ENCODE results near the gene CPNE6.
A peak's percentile ranks its signal among the peaks of the same experiment; 100 is the strongest.

Gene CPNE6

DNA sequence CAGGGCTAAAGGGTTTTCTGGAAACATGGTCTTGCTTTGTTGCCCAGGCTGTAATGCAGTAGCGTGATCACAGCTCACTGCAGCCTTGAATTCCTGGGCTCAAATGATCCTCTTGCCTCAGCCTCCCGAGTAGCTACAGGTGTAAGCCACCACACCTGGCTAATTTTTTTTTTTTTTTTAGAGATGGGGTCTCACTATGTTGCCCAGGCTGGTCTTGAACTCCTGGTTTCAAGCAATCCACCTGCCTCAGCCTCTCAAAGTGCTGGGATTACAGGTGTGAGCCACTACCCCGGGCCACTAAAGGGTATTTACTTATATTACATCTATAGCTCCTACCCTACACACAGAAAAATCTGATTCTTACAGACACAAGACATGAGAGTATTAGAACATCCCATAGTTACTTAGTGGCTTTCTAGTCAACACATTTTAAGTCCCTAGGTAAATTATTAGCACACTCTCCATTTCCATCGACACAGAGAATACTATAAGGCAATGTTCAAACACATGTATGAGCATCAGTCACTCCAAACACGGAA, 37.0 kb downstream of the CPNE6 start:
- FAIRE-seq = no peak

- no peak for FAIRE-seq
Observed at GRCh38 chr14:24110060-24110459, 38.7 kb downstream of the CPNE6 start.

DNA sequence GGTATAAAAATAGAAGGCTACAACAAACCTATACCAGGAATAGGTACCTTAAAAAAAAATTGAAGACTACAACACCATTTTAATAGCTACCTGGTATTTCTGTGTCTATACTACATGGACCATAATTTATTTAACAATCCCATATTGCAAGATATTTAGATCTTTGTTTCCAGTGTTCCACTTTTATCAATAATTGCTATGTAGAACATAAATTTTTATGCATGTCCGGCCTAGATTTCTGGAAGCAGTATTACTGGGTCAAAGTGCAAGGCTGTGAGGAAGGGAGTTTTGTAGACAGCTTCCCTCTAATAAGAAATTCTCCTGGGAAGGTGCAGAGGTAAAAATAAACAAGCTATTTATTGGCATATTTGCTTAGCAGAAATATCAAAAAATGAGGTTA, 39.2 kb downstream of the CPNE6 start:
- FAIRE-seq = no peak

- no peak for FAIRE-seq
Observed at GRCh38 chr14:24113379-24113800, 42.0 kb downstream of the CPNE6 start.

- FAIRE-seq = no peak
Observed at GRCh38 chr14:24113801-24114531, 42.6 kb downstream of the CPNE6 start.

DNA sequence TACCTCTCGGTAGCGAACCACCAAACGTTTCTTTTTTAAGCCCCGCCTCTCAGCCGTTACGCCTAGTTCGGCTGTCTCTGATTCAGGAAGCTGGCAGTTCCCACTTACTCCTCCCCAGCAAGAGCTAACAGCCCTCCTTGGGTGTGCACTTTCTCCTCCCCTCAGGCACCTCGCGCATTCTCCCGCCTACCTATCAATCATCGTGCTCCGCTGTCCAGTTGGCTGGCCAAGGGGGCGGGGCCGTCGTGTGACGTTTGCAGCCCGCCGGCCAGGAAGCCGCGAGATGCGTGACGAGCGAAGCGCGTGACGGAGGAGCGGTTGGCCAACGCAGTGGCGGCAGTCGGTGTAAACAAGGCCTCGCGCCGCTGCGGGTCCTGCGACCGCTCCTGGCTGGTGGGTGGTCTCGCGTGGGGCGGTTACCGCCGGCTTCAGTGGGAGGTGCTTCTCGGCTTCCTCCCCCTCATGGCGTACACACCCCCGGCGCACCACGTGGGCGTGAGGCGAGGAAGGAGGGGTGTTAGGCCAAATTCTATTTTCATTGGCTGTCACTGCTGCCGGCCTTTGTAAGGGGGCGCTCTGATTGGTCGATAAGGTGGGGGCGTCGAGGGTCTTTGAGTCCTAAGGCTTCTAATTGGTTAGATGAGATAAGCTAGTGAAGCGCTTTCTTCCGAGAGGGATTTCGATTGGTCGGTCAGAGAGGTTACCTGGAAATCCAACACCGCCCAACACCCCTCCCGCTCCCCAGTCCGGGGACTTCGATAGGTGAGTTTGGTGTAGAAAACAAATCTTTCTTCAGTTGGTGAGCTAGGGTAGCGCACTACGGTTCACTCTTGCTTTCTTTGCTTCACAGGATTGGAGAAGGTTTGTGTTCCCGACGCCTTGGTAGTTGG, 43.4 kb downstream of the CPNE6 start, which contains the start of the genes DCAF11 and NRL:
Gene DCAF11, plus strand, starts transcription at position 246 of the 890 bp plus-strand sequence. CDS start 818 bp downstream, outside the sequence.
Gene NRL, minus strand, starts transcription at position 418 of the 890 bp plus-strand sequence. CDS start 32,101 bp downstream, outside the sequence.
- peak; percentile 75 for FAIRE-seq

DNA sequence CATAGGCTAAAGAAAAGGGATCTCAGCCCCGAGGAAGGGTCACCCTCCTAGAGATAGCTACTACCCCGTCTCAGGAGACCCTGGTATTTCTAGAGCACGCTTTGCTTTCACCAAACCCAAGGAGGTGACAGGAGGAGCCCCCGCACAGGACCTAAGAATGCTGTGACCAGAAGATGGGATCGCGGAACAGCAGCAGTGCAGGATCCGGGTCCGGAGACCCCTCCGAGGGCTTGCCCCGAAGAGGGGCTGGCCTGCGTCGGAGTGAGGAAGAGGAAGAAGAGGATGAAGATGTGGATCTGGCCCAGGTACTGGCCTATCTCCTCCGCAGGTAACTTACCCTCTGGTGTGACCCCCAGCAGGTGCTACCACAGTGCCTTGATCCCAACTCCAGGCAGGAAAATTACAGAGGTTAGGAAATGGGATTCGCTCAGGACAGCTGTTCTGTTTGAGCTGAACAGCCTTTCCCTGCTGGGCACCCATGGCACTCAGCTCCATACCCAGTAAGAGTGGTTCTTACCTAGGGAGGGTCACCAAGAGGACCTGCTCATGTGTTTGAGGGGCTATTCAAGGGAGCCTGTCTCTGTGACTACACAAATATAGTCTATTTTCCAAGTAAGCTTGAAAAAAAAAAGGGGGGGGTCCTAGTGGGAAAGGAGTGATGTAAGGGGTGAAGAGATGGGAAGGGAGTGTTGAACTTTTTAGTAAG, 44.2 kb downstream of the CPNE6 start:
- no peak for FAIRE-seq

- no peak for FAIRE-seq
Observed at GRCh38 chr14:24116128-24116814, 44.9 kb downstream of the CPNE6 start.

DNA sequence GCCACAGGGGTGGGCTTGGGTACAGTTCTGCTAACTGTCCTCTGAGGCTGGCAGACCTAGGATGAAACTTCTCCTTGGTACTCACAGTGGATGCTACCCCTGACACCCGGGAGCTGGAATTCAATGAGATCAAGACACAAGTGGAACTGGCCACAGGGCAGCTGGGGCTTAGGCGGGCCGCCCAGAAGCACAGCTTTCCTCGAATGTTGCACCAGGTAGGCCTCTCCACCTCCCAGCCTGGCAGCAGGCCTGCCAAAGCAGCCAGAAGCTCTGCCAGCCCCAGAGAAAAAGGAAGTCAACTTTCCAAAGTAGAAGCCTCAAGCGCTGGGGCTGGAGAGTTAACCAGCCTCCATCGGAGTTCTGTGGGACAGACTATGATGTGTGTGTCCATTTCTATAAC, 45.8 kb downstream of the CPNE6 start:
- FAIRE-seq = no peak

DNA sequence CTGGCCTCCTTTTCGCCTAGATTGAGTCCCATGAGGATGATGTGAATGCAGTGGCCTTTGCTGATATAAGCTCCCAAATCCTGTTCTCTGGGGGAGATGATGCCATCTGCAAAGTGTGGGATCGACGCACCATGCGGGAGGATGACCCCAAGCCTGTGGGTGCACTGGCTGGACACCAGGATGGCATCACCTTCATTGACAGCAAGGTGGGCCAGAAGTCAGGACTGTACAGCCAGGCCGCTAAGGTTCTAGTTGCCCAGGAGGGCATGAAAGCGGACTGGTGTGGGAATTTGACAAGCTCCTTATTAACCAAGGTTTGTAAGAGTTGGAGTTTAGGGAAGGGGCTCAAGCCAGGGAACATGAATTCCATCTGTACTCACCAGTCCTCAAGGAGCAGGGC, 48.3 kb downstream of the CPNE6 start:
- FAIRE-seq = no peak

DNA sequence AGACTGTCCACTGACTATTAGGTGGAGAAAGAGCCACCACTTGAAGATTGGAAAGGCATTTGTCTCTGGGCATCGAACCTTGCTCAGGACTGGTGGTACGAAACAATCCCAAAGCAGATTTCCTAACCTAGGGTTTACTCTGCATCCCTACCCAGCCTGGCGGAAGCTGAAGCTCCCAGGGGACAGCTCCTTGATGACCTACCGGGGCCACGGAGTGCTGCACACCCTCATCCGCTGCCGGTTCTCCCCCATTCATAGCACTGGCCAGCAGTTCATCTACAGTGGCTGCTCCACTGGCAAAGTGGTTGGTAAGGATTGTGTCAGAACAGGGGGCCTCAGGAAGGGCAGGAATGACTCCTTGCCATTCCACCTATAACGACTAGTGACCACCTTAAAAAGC, 49.8 kb downstream of the CPNE6 start:
- FAIRE-seq = no peak

- no peak for FAIRE-seq
Observed at GRCh38 chr14:24122416-24122815, 51.1 kb downstream of the CPNE6 start.

GRCh38 chr14:24122898-24123297, 51.5 kb downstream of the CPNE6 start:
- FAIRE-seq = no peak

DNA sequence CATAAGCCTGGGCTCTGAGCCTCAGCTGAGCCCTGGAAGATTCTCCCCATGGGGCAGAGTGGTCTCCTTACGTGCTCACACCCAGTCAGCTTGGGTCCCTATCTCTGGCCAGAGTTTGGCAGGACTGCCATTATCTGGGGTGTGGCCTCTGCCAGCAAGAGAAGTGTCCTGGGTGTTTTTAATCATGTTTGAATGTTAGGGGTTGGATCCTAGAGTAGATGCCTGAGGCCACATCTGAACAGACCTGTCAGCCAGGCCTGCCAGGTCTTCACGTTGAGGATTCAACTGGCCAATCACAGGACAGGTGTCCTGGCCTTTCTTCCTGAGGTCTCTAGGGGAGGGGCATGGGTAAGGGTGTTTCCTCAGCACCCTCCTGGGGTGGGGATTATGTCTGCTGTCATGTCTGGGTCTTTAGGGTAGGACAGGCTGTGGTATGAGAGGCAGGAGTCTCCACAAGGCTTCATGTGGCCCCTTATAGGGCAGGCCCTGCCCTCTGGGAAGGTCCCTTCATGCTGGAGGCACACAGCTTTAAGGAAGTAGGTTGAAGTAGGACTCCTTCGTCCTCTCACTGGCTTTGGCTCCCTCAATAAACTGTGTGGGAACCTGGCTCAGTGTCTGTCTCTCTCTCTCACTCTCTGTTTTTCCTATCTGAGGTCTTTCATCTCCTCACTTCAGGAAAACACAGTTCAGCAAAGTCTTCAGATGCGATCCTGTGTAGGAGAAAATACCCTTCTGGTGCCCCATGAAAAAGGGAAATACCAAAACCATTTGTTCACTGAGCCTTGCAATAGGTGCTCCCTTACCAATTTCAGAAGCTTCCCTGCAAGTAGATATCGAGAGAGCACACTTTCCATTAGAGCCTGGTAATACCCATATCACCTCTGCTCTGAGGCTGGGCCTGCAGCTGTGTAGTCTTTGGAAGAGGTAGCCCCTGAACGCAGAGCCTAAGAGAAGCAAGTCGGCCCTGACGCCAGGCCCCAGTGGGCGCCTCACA, 52.4 kb downstream of the CPNE6 start:
- FAIRE-seq = no peak

GRCh38 chr14:24126939-24127338, 55.6 kb downstream of the CPNE6 start:
- no peak for FAIRE-seq

- no peak for FAIRE-seq
Observed at GRCh38 chr14:24127673-24128072, 56.3 kb downstream of the CPNE6 start.
